Sigmoid colon (tissue), 7 donors: ENCODE data around the gene IL1R2. TPM values are rescaled to one million over a fixed set of nuclear protein-coding genes. Genes with fewer than 3 reads are reported as not detected.

Experiments
- DNase-seq: peaks from one replicate; pipeline ENCODE4 v3.0.0-alpha.2; 2019
- H3K27ac ChIP-seq, 4 donors: fragments of 200-600 bp; sonication (generic); one replicate each; pipeline ENCODE4 v1.5.1; 2016 to 2019; ENCODE audit warnings: mild to moderate bottlenecking in 1 of 4
- H3K27me3 ChIP-seq, 3 donors: fragments of 200-600 bp; sonication (generic); one replicate each; pipeline ENCODE4 v1.5.1; 2019; ENCODE audit warnings: mild to moderate bottlenecking in 1 of 3
- H3K36me3 ChIP-seq, 4 donors: fragments of 200-600 bp; sonication (generic); one replicate each; pipeline ENCODE4 v1.5.1; 2016 to 2019
- H3K4me1 ChIP-seq, 4 donors: fragments of 200-600 bp; sonication (generic); one replicate each; pipeline ENCODE4 v1.5.1; 2017 to 2019
- H3K4me3 ChIP-seq, 4 donors: fragments of 200-600 bp; sonication (generic); one replicate each; pipeline ENCODE4 v1.5.1; 2017 to 2019; ENCODE audit warnings: mild to moderate bottlenecking in 2 of 4, moderate library complexity in 1 of 4
- H3K9me3 ChIP-seq, 4 donors: fragments of 200-600 bp in 3 of 4; sonication (generic) in 3 of 4; one replicate each; pipeline versions ENCODE4 v1.5.1 to v1.6.1; 2013 to 2019
- CTCF ChIP-seq, 4 experiments: fragments of 450-650 bp in 3 of 4; fragments of 200-600 bp in 1 of 4; IDR thresholded peaks; one replicate each; pipeline ENCODE4 v1.5.1; 2016 to 2019; ENCODE audit warnings: antibody characterized with exemption in 4 of 4, mild to moderate bottlenecking in 3 of 4, moderate library complexity in 2 of 4
- EP300 ChIP-seq, 4 donors: sonication (generic); formaldehyde crosslinking; IDR thresholded peaks; one replicate each; pipeline ENCODE4 v1.6.1; 2017; ENCODE audit warnings: antibody characterized with exemption in 4 of 4
- POLR2A ChIP-seq, 2 donors: fragments of 450-650 bp; IDR thresholded peaks; one replicate each; pipeline ENCODE4 v1.6.1; 2016; ENCODE audit warnings: antibody characterized with exemption in 2 of 2, mild to moderate bottlenecking in 2 of 2, moderate library complexity in 2 of 2
- POLR2AphosphoS5 ChIP-seq, 4 donors: sonication (generic); formaldehyde crosslinking; IDR thresholded peaks; one replicate each; pipeline ENCODE4 v1.6.1; 2017; ENCODE audit warnings: antibody characterized with exemption in 4 of 4
- WGBS, 2 donors: extraction: QIAGEN DNeasy Blood & Tissue Kit; methylation state at CpG; one replicate each; pipeline ENCODE4 v1.1.7; 2013; 5-methylcytosine and 5-hydroxymethylcytosine counted together
- intact Hi-C: fragments of 100-400 bp; cut with DNase I; formaldehyde crosslinking; loops from one replicate; pipeline ENCODE4 v1.15.1; 2023
- polyA plus RNA-seq, 3 donors: library from polyadenylated mRNA; stranded (reverse); fragments of 200-250 nt; gene quantifications; one replicate each; pipeline ENCODE4 v1.2.3, GENCODE V29; 2013
- total RNA-seq, 4 donors: library from RNA; depleted of rRNA; stranded (reverse); fragments of >200 nt; gene quantifications; one replicate each; pipeline ENCODE4 v1.1.0, GENCODE V29; 2016
- donor health status: healthy with polysubstance abuse.
- donor health status: Bipolar disorder and iron deficiency.
- donor health status: healthy.

Gene IL1R2
- total and polyA plus RNA-seq, 7 donors: 3.0 to 26.4 (median 15.9) TPM

- Histone ChIP-seq H3K27me3 (no peaks in the 10 kb centered on the region), H3K27ac (peak overlapping the region in 3 of 4 donors; percentile 17 to 22 (median 18)), H3K9me3 (no peaks in the 10 kb centered on the region), H3K4me3 (no peak overlapping the region), H3K36me3 (no peaks in the 10 kb centered on the region), H3K4me1 (peaks cover 0 to 14% (median 12%) of the 10 kb centered on the region in 4 donors)
- DNase-seq: no peak
- TF ChIP-seq POLR2A (IDR thresholded peaks at IDR 0.05): no peak
- peak in 1 of 4 donors; percentile 31 for TF ChIP-seq POLR2AphosphoS5 (IDR thresholded peaks at IDR 0.05)
- intact Hi-C loops: no loop called here
- WGBS, 2 donors: 39 to 74% methylated on average over 7 of the region's 7 CpGs
Measured at GRCh38 chr2:101967826-101968513, 23.8 kb upstream of the IL1R2 start.

DNA sequence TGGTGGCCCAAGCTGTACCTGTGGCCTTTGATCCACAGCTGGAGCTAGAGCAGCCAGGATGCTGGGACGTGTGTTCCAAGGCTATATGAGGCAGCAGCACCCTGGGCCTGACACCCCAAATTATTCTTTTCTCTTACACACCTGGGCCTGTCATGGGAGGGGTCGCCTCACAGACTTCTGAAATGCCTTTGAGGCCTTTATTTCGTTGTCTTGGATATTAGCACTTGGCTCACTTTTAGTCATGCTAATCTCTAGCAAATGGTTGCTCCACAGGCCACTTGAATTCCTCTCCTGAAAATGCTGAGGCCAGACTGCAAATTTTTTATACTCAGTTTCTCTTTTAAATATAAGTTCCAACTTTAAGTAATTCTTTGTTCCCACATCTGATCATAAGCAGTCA is 22.0 kb upstream of the IL1R2 start:
- intact Hi-C loops: no loop called here
- no peaks in the 10 kb centered on the region for H3K36me3 ChIP-seq
- no peaks in the 10 kb centered on the region for H3K27me3 ChIP-seq
- H3K4me3 ChIP-seq: no peak overlapping the region
- no peaks in the 10 kb centered on the region for H3K9me3 ChIP-seq
- TF ChIP-seq CTCF (IDR thresholded peaks at IDR 0.05) (no peak), POLR2AphosphoS5 (IDR thresholded peaks at IDR 0.05) (no peak), POLR2A (IDR thresholded peaks at IDR 0.05) (no peak), EP300 (IDR thresholded peaks at IDR 0.05) (no peak)
- peaks cover 0 to 15% (median 12%) of the 10 kb centered on the region in 4 donors for H3K4me1 ChIP-seq
- DNase-seq: no peak
- WGBS, 2 donors: 90 to 92% methylated on average over 3 of the region's 3 CpGs
- H3K27ac ChIP-seq: no peak overlapping the region

DNA sequence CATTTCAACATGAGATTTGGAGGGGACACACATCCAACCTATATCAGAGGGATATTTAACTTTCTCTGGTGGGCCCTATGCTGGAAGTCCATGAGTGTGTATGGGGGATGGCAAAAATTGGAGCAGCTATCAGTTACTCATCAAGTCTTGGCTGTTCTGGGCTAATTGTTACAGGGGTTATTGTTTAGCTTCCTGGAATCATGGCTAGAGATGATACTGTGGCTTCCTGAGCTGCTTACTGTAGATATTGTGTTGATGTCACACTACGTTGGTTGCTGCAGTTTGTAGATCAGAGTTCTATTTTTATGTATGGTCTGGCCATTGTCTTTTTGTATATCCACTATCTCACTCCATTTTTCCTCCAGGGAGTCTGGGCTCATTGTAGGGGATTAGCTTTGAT is 20.9 kb upstream of the IL1R2 start:
- no peaks in the 10 kb centered on the region for H3K27me3 ChIP-seq
- no peaks in the 10 kb centered on the region for H3K36me3 ChIP-seq
- peaks cover 0 to 15% (median 12%) of the 10 kb centered on the region in 4 donors for H3K4me1 ChIP-seq
- TF ChIP-seq POLR2A (IDR thresholded peaks at IDR 0.05) (no peak), POLR2AphosphoS5 (IDR thresholded peaks at IDR 0.05) (no peak), EP300 (IDR thresholded peaks at IDR 0.05) (no peak), CTCF (IDR thresholded peaks at IDR 0.05) (no peak)
- H3K27ac ChIP-seq: no peak overlapping the region
- no peak for DNase-seq
- WGBS, 2 donors: 89 to 93% methylated on average over 1 of the region's 1 CpG
- no peak overlapping the region for H3K4me3 ChIP-seq
- intact Hi-C loops: no loop called here
- no peaks in the 10 kb centered on the region for H3K9me3 ChIP-seq

DNA sequence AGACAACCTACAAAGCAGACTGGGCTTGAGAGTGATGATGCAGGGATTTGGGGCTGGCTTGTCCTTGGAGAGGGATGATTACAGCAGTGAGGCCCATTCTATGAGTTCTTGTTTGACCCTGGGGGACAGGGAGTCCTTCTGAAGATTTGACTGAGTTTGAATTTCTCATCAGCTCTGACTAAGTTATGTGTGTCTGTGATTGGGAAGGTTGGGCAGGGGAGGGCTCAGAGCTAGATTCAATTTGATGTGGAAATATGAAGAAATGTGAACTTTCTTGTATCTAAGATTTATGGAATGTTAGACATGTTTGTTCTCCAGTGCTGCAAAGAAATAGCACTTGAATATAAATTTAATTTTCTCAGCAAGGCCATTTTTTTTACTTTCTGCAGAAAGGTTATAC is 19.9 kb upstream of the IL1R2 start:
- intact Hi-C loops: no loop called here
- Histone ChIP-seq H3K4me1 (peaks cover 0 to 15% (median 12%) of the 10 kb centered on the region in 4 donors), H3K4me3 (no peak overlapping the region), H3K36me3 (no peaks in the 10 kb centered on the region), H3K27ac (no peak overlapping the region), H3K27me3 (no peaks in the 10 kb centered on the region), H3K9me3 (no peaks in the 10 kb centered on the region)
- TF ChIP-seq EP300 (IDR thresholded peaks at IDR 0.05) (no peak), CTCF (IDR thresholded peaks at IDR 0.05) (no peak), POLR2AphosphoS5 (IDR thresholded peaks at IDR 0.05) (no peak), POLR2A (IDR thresholded peaks at IDR 0.05) (no peak)
- DNase-seq: no peak

- intact Hi-C loops: no loop called here
- H3K27ac ChIP-seq: no peak overlapping the region
- no peaks in the 10 kb centered on the region for H3K36me3 ChIP-seq
- DNase-seq: no peak
- H3K27me3 ChIP-seq: no peaks in the 10 kb centered on the region
- H3K9me3 ChIP-seq: no peaks in the 10 kb centered on the region
- WGBS, 2 donors: 75 to 80% methylated on average over 7 of the region's 7 CpGs
- peaks cover 0 to 11% (median 7%) of the 10 kb centered on the region in 4 donors for H3K4me1 ChIP-seq
- no peak overlapping the region for H3K4me3 ChIP-seq
- no peak for TF ChIP-seq POLR2A (IDR thresholded peaks at IDR 0.05)
- no peak for TF ChIP-seq EP300 (IDR thresholded peaks at IDR 0.05)
- no peak for TF ChIP-seq POLR2AphosphoS5 (IDR thresholded peaks at IDR 0.05)
- TF ChIP-seq CTCF (IDR thresholded peaks at IDR 0.05): no peak
Measured at GRCh38 chr2:101972621-101973434, 18.9 kb upstream of the IL1R2 start.
